Loucy (cell line): ENCODE measurements around the gene RITA1.

ENCODE experiments used
- H2AFZ ChIP-seq: fragments of 200-600 bp; sonication (generic); 2 replicates; pipeline ENCODE4 v1.6.0; 2016; ENCODE audit warnings: antibody characterized with exemption, mild to moderate bottlenecking, low read length, moderate library complexity
- H3F3A ChIP-seq: fragments of 200-600 bp; 2 replicates; pipeline ENCODE4 v1.6.0; 2016; ENCODE audit warnings: antibody characterized with exemption, low read depth, mild to moderate bottlenecking
- H3K27me3 ChIP-seq: fragments of 200-600 bp; sonication (generic); 2 replicates; pipeline ENCODE4 v1.6.1; 2014; ENCODE audit warnings: low read length, mild to moderate bottlenecking; ENCODE audit not compliant: insufficient read depth, poor library complexity, severe bottlenecking
- H3K36me3 ChIP-seq: fragments of 200-600 bp; sonication (generic); 2 replicates; pipeline ENCODE4 v1.6.1; 2016; ENCODE audit warnings: low read length; ENCODE audit not compliant: insufficient read depth
- H3K4me1 ChIP-seq: fragments of 200-600 bp; sonication (generic); 2 replicates; pipeline ENCODE4 v1.5.1; 2014; ENCODE audit warnings: low read length, mild to moderate bottlenecking; ENCODE audit not compliant: insufficient read depth, poor library complexity, severe bottlenecking
- H3K4me2 ChIP-seq: fragments of 200-600 bp; sonication (generic); 2 replicates; pipeline ENCODE4 v1.6.0; 2014; ENCODE audit warnings: antibody characterized with exemption, low read length, low read depth, mild to moderate bottlenecking; ENCODE audit not compliant: poor library complexity, severe bottlenecking
- H3K4me3 ChIP-seq: fragments of 200-600 bp; sonication (generic); 2 replicates; pipeline ENCODE4 v1.5.1; 2014; ENCODE audit warnings: low read length, mild to moderate bottlenecking, mixed read lengths; ENCODE audit not compliant: poor library complexity, severe bottlenecking
- H3K79me2 ChIP-seq: fragments of 200-600 bp; sonication (generic); 2 replicates; pipeline ENCODE4 v1.6.1; 2014; ENCODE audit warnings: low read length; ENCODE audit not compliant: insufficient read depth
- H3K9ac ChIP-seq: fragments of 200-600 bp; sonication (generic); 2 replicates; pipeline ENCODE4 v1.6.0; 2014; ENCODE audit warnings: mild to moderate bottlenecking, low read depth, low read length, moderate library complexity; ENCODE audit not compliant: poor library complexity, severe bottlenecking
- H3K9me2 ChIP-seq: fragments of 200-600 bp; sonication (generic); replicated peaks from 2 replicates; pipeline ENCODE4 v1.6.1; 2016; ENCODE audit warnings: low read depth, low read length, mixed read lengths
- H3K9me3 ChIP-seq: fragments of 200-600 bp; sonication (generic); 2 replicates; pipeline ENCODE4 v1.6.1; 2014; ENCODE audit warnings: mild to moderate bottlenecking, antibody characterized with exemption, low read length, low read depth; ENCODE audit not compliant: insufficient read depth
- H4K20me1 ChIP-seq: fragments of 200-600 bp; sonication (generic); 2 replicates; pipeline ENCODE4 v1.6.0; 2014; ENCODE audit warnings: antibody characterized with exemption, low read length, mild to moderate bottlenecking; ENCODE audit not compliant: insufficient read depth, poor library complexity, severe bottlenecking
- CTCF ChIP-seq: fragments of 200-600 bp; sonication (generic); conservative IDR thresholded peaks from 2 replicates; pipeline ENCODE4 v1.5.1; 2014; ENCODE audit warnings: mild to moderate bottlenecking, antibody characterized with exemption, low read length
- EZH2phosphoT487 ChIP-seq: fragments of 200-600 bp; IDR thresholded peaks from 2 replicates; pipeline ENCODE4 v1.6.1; 2018; ENCODE audit warnings: antibody characterized with exemption, mild to moderate bottlenecking, moderate library complexity, borderline replicate concordance

RITA1 gene

GRCh38 chr12:113181975-113182374 is 3.5 kb upstream of the RITA1 start:
- H3K27me3 ChIP-seq, result no peaks in the 10 kb centered on the region
- no peaks in the 10 kb centered on the region for H3K9me3 ChIP-seq
- H4K20me1 ChIP-seq, result peaks cover 45% of the 10 kb centered on the region
- H3K36me3 ChIP-seq, result peaks cover 40% of the 10 kb centered on the region; the same call in 1 of the 2 replicates
- H2AFZ ChIP-seq, result no peak overlapping the region
- peak overlapping the region; percentile 28 for H3K9ac ChIP-seq
- TF ChIP-seq EZH2phosphoT487, result no peak
- no peak for TF ChIP-seq CTCF
- peaks cover 54% of the 10 kb centered on the region for H3K79me2 ChIP-seq
- H3F3A ChIP-seq, result no peaks in the 10 kb centered on the region
- peak overlapping the region; percentile 35 for H3K4me3 ChIP-seq
- H3K4me1 ChIP-seq, result peaks cover 27% of the 10 kb centered on the region
- peak overlapping the region; percentile 96 for H3K4me2 ChIP-seq
- H3K9me2 ChIP-seq, result no peaks in the 10 kb centered on the region

- Histone ChIP-seq H3K9ac (peak overlapping the region; percentile 89), H3K4me3 (peak overlapping the region; percentile 73), H4K20me1 (peaks cover 50% of the 10 kb centered on the region), H3F3A (no peaks in the 10 kb centered on the region), H3K36me3 (peaks cover 29% of the 10 kb centered on the region; the same call in 1 of the 2 replicates), H3K79me2 (peaks cover 65% of the 10 kb centered on the region), H3K4me1 (peaks cover 32% of the 10 kb centered on the region), H3K9me2 (no peaks in the 10 kb centered on the region), H2AFZ (no peak overlapping the region), H3K4me2 (peak overlapping the region; percentile 96), H3K9me3 (no peaks in the 10 kb centered on the region), H3K27me3 (no peaks in the 10 kb centered on the region)
- no peak for TF ChIP-seq CTCF
- TF ChIP-seq EZH2phosphoT487, result no peak
Observed at GRCh38 chr12:113183030-113183589, 2.4 kb upstream of the RITA1 start.

GRCh38 chr12:113184098-113184899 is 1.2 kb upstream of the RITA1 start:
- H3K9ac ChIP-seq, result peak overlapping the region; percentile 89
- no peaks in the 10 kb centered on the region for H3K9me2 ChIP-seq
- H3K4me1 ChIP-seq, result peaks cover 32% of the 10 kb centered on the region
- H3F3A ChIP-seq, result no peaks in the 10 kb centered on the region
- H2AFZ ChIP-seq, result peak overlapping the region; percentile 85
- no peaks in the 10 kb centered on the region for H3K27me3 ChIP-seq
- H3K4me2 ChIP-seq, result peak overlapping the region; percentile 96
- peaks cover 17% of the 10 kb centered on the region; the same call in 1 of the 2 replicates for H3K36me3 ChIP-seq
- peaks cover 69% of the 10 kb centered on the region for H3K79me2 ChIP-seq
- H3K9me3 ChIP-seq, result no peaks in the 10 kb centered on the region
- H3K4me3 ChIP-seq, result peak overlapping the region; percentile 73
- peaks cover 50% of the 10 kb centered on the region for H4K20me1 ChIP-seq
- no peak for TF ChIP-seq CTCF
- no peak for TF ChIP-seq EZH2phosphoT487
